Head of caudate nucleus (tissue), 42 donors: Measurements from ENCODE around the gene FASTK.
"Not testable (repeated sequence)": the region's sequence is repeated elsewhere in the genome, so short reads cannot be mapped to it uniquely, and the experiment has no call there.

Source experiments
- DNase-seq, 42 donors: peaks; one replicate each; pipeline versions ENCODE4 v3.0.0 to v3.0.0-alpha.2; 2020 to 2021; ENCODE audit warnings: mixed read lengths in 7 of 42
- intact Hi-C: fragments of 100-400 bp; cut with DNase I; formaldehyde crosslinking; loops from one replicate; pipeline ENCODE4 v1.15.0; 2022

The FASTK gene

DNA sequence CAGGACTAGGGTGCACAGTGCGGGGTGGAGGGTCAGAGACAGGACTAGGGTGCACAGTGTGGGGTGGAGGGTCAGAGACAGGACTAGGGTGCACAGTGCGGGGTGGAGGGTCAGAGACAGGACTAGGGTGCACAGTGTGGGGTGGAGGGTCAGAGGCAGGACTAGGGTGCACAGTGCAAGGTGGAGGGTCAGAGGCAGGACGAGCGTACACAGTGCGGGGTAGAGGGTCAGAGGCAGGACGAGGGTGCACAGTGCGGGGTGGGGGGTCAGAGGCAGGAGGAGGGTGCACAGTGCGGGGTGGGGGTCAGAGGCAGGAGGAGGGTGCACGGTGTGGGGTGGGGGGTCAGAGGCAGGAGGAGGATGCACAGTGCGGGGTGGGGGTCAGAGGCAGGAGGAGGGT, 37.2 kb downstream of the FASTK start:
- intact Hi-C loops, DNase-seq: not testable (repeated sequence)

DNA sequence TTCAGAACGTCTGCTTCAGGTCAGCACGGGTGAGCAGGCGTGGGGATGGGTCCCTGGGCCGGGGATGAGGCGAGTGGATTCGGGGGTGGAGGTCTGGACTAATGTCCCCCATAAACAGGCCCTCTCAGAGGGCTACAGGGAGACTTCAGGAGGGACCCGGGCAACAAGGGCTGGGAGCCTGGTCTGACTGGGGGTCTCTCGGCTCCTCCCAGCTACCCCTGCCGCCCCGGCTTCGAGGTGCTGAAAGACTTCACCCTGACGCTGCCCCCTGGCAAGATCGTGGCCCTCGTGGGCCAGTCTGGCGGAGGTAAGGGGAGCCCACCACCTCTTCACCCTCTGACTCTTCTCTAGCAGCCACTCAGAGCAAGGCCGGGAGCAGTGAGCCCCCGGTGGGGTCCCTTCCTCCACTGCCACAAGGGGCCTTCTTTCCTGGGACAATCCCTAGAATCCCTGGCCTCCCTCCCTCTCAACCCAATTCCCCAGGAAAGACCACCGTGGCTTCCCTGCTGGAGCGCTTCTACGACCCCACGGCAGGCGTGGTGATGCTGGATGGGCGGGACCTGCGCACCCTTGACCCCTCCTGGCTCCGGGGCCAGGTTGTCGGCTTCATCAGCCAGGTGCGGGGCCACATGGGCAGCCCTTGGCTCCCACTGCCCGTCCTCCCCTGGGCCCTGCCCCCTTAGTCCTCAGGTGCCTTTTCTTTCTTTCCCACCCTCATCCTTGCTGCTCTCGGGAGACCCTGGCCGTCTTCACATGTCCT, 39.8 kb downstream of the FASTK start:
- no peak for DNase-seq
- intact Hi-C loops, result no loop called here

DNA sequence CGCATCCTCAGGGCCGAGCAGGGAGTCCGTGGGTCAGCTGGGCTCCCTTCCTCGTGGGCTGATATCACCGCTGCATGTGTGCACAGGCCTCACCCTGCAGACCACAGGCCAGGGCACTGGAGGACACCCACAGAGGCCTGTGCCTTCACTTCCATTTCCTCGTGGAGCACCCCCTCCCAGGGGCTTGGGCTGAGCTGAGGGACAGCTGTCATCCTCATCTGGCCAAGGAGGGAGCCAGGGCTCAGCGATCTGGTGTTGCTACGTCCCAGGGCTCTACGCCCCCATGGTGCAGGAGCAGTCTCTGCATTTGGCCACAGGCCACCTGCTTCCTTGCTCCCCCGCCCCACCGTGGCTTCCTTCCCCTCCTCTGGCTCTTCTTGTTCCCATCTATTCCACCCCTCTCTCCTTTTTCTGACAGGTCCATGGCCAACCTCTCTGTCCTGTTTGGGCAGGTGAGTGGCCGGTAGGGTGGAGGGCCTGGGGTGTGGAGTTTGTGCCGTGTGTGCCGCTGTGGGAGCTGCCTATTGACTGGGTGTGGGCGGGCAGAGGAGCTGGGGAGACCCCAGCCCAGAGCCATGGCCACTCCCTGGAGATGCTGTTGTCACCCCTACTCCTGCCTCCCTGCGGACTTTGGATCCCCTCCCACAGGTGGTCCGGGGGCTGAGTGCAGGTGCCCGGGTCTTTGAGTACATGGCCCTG, 40.6 kb downstream of the FASTK start:
- no peak for DNase-seq
- intact Hi-C loops, result no loop called here

DNA sequence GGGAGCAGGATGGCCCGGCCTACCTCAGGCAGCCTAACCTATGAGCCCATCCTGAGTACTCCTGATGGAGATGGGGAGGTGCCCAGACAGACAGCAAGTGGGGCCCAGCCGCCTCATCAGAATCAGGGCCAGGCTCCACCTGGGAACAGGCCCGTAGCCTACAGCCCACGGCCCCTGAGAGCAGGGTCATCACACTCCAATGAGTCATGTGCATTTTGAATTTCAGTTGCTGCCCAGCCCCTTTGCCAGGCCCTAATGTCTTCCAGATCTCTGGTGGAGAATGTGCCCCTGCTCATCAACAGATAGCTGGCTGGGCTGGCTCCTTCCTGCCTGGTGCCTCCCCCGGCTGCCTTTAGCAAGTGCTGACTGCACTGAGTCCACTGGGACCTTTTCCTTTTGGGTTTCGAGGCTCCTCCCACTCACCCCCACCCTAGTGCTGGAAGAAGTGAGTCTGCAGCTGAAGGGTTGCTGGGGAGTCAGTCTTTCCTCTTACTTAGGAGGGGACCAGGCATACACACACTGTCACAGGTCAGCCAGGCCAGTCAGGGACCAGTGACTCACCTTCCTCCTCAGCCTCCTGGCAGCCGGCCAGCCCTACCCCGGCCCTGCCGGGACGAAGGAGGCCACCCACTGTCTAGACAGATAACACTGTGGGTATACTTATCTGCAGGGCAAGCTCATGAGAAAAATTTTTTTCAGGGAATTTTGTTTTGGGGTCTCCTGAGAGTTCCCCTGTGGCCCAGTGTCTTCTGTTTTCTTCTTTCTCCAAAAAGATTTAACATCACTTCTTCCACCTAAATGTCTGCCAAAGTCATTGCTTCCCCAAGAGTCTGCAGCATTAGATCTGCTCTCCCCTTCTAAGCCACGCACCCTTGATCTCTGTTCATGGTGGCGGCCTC, 41.4 kb downstream of the FASTK start:
- peak in 2 of 42 donors; percentile 47 to 56 for DNase-seq

DNA sequence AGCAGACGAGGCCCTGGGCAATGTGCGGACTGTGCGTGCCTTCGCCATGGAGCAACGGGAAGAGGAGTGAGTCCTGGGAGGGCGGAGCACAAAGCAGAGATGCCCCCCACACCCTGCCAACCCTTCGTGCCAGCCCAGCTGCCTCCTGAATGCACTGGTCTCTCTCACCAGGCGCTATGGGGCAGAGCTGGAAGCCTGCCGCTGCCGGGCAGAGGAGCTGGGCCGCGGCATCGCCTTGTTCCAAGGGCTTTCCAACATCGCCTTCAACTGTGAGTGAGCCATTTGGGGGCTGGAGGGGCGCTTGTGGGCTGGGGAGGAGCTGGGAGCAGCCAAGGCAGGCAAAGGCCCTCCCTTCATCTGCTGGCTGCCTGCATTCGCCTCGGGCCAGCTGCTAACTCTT, 44.7 kb downstream of the FASTK start:
- intact Hi-C loops, result no loop called here
- DNase-seq, result no peak

More for the DNA sequence above, 41.4 kb downstream of the FASTK start:
- intact Hi-C loops, result no loop called here

DNA sequence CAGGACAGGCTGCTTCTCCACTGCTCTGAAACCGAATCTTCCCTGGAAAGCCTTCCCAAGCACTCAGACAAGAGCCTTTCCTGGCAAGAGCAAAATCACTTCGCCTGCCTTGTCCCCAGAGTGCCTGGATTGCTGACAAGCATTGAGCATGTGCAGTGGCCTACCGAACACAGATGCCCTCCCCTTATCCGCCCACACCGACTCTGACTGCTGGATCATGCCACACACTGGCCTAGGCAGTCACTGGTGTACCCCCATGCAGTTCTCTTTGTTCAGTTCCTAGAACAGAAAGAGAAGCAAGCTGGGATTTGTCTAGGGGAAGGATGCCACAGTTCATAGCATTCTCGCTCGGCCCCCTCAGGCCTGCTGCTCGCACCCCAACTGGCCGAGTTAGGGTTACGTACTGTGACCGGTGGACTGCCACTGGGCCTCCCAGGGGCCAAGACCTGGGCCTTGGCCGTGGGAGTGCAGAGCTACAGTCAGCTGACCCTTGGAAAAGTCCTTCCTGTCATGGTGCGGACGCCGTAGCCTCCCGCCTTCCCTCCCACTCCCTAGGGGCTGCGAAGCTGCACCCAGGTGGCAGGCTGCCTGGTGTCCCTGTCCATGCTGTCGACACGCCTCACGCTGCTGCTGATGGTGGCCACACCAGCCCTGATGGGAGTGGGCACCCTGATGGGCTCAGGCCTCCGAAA, 45.4 kb downstream of the FASTK start:
- intact Hi-C loops, result no loop called here
- DNase-seq, result peak in 41 of 42 donors; percentile 34 to 91 (median 71)

DNA sequence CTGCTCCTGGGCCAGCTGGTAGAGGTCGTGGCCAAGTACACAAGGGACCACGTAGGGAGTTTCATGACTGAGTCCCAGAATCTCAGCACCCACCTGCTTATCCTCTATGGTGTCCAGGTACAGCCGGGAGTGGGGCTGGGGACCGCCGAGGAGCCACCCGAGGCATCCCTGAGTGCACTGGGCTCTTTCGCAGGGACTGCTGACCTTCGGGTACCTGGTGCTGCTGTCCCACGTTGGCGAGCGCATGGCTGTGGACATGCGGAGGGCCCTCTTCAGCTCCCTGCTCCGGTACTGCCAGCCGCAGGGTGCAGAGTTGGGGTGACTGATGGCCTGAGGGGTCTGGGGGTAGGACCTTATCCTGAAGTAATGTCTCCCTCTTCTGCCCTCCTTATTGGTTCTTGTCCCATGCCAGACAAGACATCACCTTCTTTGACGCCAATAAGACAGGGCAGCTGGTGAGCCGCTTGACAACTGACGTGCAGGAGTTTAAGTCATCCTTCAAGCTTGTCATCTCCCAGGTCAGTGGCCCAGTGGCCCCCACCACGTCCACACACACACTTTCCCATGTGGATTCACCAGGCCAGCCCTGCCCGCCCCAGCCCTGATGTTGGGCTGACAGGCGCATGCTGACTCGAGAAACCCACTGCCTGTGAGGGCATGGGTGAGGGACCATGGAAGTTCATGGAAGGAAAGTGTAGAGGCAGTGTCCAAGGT, 46.1 kb downstream of the FASTK start:
- intact Hi-C loops, result no loop called here
- DNase-seq, result no peak

DNA sequence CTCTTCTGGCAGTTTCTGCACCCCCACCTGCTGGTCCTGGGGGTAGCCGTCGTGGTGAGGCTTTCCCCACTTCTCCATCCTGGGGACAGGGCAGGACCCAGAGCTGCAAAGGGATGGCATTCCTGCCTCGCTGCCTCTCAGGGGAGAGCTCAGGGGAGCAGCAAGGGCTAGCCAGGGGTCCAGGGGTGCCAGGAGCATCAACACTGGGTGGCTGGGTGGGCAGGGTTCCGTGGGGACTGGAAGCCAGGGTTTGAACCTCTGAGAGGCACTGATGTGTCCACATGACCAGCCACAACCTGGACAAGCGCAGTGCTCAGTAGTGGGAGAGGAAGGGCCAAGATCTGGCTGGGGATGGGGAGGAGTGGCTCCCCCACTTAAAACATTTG, 46.8 kb downstream of the FASTK start:
- no peak for DNase-seq
- intact Hi-C loops, result no loop called here

DNA sequence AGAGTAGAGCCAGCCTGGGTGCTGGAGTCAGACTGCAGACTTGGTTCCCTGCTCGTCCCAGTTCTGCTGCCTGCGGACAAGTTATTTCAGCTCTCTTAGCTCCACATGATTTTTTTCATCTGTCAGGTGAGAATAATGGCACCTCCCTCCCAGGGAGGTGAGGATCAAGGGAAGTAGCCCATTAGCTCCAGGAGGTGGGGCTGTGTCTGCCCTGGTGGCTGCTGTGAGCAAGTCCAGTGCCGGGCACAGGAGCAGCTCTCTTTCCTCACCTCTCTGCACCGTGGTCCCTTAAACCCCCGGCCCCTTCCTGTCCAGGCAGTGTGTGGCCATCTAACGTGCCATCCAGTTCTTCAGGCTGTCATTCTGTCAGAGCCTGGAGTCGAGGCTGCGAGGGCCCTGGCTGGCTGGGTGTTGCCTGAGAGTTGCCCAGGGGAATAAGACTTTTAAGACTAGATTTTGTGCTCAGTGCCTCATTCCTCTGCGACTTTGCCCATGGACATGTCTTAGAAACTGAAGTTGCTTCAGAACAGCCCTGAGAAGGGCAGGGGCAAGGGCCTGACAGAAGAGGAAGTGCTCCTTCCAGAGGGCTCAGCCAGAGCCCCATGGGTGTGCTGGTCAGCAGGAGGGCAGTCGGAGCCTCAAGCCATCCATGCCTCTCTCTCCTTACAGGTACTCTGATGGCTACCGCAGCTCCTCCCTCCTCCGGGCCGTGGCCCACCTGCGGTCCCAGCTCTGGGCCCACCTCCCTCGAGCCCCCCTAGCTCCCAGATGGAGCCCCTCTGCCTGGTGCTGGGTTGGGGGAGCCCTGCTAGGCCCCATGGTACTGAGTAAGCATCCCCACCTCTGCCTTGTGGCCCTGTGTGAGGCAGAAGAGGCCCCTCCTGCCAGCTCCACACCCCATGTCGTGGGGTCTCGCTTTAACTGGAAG, 47.4 kb downstream of the FASTK start:
- no peak for DNase-seq
- intact Hi-C loops, result no loop called here

DNA sequence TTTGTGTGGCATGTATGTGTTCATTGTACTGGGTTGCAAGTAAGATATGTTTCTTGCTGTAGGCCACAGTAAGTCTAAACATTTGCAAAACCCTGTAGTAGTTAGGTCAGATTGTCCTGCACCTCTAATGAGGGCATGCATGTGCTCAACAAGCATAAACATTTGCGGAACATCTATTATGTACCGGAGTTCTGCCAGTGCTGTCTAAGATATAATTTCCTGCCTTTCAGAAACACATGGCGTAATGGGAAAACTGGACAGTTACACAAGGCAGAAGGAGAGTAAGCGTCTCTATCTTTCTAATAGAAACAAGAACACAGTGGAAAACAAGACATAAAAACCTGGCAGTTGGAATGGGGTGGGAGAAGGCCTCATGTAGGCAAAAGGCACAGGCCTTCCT, 49.6 kb downstream of the FASTK start:
- no peak for DNase-seq
- intact Hi-C loops, result no loop called here

DNA sequence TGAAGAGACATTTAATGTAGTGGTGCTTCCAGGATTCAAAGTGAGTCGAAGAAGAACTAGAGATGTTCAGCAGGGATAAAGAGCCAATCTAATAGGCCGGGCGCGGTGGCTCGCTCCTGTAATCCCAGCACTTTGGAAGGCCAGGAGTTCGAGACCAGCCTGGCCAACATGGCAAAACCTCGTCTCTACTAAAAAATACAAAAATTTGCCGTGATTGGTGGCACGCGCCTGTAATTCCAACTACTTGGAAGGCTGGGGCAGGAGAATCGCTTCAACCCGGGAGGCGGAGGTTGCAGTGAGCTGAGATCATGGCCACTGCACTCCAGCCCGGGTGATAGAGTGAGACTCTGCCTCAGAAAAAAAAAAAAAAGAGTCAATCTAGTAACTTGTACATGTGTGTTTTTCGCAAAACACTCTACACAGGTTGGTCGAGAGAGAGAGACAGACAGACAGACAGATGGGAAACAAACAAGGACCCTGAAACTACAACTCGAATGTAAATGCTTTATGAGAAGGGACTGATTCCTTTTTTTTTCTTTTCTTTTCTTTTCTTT, 51.6 kb downstream of the FASTK start:
- intact Hi-C loops, result loop anchor here (2.0 to 5.0 kb wide), 2 partner anchors 28 to 83 kb away; partner anchors contain the start of gene CDK5
- DNase-seq, result no peak

DNA sequence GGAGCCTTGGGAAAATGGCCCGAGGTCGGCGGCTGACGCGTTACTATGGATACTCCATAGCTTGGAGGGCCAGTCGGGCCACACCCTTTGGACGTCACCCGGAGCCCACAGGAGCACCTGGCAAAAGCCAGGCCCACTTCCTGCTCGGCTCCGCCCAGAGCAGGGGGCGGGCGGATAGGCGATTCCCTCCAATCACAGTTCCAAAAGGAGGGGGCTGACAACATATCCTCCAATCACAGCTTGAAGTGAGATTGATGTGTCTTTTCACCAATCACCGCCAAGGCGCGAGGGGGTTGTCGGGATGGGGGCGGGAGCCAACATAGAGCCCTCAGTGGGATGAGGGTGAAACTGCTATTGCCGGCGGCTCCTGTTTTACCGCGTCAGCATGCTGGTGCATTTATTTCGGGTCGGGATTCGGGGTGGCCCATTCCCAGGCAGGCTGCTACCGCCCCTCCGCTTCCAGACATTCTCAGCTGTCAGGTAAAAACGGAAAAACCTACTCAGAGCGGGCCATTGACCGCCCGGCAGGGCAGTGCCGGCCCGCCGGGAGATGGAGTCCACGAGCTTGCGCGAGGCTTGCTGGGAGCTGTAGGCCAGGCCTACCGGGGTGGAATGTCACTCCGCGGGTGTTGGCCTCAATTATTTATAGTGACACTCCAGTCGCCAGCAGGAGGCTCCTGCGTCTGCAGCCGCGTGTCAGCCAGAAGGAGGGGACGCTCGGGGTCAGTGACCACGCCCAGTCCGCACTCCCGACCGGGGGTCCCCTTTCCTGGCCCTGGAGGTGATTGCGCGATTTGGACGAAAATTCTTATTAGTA, 52.3 kb downstream of the FASTK start, which contains the start of gene ABCB8:
TSS of gene ABCB8 (plus strand) at position 320 of the 817 bp plus-strand sequence. CDS start at position 386, 66 bp downstream.
- peak; percentile 92 to 99 (median 98) for DNase-seq
- intact Hi-C loops, result loop anchor here (2.0 to 5.0 kb wide), 2 partner anchors 28 to 84 kb away; partner anchors contain the start of gene CDK5

DNA sequence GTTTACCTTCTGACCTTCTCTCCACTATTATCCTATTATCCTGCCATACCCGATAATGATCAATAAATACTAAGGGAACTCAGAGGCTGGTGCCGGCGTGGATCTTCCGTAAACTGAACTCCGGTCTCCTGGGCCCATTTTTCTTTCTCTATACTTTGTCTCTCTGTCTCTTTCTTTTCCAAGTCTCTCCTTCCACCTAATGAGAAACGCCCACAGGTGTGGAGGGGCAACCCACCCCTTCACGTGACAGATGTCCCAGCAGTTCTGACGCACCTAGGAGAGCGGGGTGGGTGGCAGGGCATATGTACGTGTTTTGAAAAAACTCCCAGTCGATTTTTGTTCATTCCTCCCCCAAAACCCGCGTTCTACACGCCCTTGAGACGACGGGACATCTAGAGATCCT, 52.9 kb downstream of the FASTK start:
- DNase-seq, result not testable (repeated sequence)
- intact Hi-C loops, result loop anchor here (2.0 to 5.0 kb wide), 2 partner anchors 29 to 85 kb away; partner anchors contain the start of gene CDK5

DNA sequence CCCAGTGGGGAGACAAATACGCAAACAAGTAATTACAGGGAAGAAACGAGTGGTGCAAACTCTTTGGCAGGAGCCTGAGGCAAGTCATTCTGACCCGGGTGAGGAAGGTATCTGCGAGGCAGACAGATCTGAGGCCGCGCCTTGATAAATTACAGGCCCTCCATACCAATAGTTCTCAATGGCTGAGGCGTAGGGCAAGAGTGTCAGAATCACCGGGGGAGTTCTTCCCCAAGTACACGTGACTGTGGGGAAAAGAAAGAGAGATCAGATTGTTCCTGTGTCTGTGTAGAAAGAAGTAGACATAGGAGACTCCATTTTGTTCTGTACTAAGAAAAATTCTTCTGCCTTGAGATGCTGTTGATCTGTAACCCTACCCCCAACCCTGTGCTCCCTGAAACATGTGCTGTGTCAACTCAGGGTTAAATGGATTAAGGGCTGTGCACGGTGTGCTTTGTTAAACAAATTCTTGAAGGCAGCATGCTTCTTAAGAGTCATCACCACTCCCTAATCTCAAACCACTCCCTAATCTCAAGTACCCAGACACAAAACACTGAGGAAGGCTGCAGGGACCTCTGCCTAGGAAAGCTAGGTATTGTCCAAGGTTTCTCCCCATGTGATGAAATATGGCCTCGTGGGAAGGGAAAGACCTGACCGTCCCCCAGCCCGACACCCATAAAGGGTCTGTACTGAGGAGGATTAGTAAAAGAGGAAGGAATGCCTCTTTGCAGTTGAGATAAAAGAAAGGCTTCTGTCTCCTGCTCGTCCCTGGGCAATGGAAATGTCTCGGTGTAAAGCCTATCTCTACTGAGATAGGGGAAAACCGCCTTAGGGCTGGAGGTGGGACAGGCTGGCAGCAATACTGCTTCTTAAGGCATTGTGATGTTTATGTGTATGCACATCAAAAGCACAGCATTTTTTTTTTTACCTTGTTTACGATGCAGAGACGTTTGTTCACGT, 53.6 kb downstream of the FASTK start:
- intact Hi-C loops, result loop anchor here (5.0 kb wide), 1 partner anchor 85 kb away; no protein-coding TSS in a partner anchor
- not testable (repeated sequence) for DNase-seq
